Stimulated activated CD4-positive, alpha-beta T cell treated with anti-CD3 and anti-CD28 coated beads, Interleukin-1b, Interleukin-23, amount 100 ng/mL, for 24 hours (primary cell): ENCODE measurements around the gene RPS16.

Experiments
- DNase-seq, 4 experiments: peaks; one replicate each; pipeline ENCODE4 v3.0.0-alpha.2; 2020; ENCODE audit warnings: low read depth in 4 of 4, low spot score in 1 of 4

Gene RPS16

DNA sequence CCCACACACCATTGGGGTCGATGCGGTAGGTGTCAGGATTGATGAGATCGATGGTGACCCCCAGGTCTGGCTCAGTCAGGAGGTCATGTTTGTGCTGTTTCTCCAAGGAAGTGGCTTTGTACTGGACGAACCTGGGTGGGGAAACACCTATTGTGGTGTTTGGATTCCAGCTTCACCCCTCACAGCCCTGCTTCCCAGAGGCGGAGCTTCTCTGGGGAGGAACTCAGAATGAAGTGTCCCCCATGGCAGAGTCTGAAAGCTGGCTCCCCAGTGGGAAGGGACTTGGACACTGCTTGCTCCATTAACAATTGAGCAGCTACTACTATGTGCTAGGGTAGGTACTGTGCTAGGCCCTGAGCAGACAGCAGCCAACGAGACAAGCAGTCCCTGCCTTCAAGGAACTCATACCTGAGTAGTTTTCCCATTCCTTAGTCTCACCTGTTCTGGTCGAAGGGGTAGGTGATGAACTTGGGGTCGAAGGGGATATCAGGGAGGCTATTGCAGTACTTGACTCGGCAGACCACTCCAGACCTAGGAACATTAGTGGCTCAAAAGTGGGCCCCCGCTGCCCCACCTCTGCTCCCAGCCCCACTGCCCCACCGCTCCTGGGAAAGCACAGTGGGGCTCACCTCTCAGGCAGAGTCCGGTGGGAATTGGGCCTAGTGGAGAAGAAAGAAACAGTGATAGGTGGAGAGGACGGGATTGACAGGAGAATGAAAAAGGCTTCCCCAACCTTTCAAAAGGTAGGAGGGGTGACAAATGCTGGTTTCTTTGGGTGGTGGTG is 45.9 kb downstream of the RPS16 start:
- DNase-seq: no peak

GRCh38 chr19:39388657-39389056 is 47.1 kb downstream of the RPS16 start:
- no peak for DNase-seq

GRCh38 chr19:39386557-39386956 is 49.2 kb downstream of the RPS16 start:
- no peak for DNase-seq

DNA sequence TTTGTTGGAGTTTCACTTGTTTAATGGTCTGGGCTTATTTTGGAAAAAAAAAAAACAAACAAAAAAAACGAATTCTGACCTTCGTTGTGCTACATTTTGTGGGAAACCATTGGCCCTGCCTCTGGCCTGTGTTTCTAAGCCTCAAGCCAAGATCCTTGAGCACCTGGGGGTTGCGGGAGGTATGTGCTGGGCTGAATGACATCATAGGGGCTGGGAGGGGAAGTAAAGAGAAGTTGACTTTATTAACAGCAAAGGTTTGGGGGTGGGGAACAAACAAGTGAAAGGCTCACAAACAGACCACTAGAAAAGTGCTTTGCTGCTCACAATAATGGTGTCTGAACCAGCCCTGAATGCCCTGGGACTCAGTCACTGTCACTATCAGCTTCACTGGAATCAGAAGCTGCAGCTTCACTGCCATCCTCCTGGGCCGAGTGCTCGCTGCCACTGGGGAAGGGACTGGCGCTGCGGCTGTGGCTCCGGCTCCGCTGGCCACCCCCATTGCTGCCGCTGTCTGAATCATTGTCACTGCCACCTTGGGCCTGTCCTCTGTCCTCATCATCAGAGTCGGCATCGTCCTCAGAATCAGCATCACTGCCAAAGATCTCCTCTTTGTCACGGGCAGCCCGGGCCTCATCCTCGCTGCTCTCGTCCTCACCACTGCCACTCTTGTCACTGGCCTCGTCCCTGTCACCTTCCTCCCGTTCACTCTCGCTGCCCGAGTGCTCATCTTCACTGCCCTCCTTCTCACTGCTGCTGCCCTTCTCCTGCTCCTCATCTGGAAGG is 49.9 kb downstream of the RPS16 start:
- DNase-seq: no peak

DNA sequence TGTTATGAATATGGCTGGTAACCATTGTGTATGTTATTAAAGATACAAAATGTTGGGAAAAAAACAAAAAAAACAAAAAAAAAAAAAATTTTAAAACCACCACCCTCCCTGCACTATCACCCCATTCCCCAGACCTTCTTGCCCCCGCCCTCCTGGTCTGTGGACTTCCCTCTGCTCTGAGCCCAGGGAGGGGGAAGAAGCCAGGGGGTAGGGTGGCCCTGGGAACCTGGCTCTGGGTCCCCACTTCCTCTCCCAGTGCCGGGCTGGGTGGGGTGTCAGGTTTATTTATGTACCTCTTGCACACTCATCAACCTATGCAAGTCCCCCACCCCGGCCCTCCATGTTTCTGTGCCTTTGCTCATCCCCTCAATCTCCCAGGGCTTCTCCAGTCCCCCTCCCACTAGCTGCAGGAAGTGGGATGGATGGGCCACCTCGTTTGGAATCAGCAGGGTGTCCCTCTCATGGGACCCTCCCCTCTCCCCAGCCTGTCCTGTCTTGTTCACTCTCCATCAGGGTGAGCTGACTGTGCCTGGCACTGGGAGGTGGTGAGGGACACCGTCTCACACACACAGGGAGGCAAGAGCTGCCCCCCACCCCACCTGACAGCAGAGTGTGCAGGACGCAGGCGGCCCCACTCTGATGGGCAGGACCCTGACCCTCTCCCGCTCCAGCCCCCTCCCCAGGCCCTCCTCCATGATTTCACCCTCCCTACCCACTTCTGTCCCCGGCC is 50.7 kb downstream of the RPS16 start:
- no peak for DNase-seq
